ENCODE data around the gene DUSP1.

DNA sequence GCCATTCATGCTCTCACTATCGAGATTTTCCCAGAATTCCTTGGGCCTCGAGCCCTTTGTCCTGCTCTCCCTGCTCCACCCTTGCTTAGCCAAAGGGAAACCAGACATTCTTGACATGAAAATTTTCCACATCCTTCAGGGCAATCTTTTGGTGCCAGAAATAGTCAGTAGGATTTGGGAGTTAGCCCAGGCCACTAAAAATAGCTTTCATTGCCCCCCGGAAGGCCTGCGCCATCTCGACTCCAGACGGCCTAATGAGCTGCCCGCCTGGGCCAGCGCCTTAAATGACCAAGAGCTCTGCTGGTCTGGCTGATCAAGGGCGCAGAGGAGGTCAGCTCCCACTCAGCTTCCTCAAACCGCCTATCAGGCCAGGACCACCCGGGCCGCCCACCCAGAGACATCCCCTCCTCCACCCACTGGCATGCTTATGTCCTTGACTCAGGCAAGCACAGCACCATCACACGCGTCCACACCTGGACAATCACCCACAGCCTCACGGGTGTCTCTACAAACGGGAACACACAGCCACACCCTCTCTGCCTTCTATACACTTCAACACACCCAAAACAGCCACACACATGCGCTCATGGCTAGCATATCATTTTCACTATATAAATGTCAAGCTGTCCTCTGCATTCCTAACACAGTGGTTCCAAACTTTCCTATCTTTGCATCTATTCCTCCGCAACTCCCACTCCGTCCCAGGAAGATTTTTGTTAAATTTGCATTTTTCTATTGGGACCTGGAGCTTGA lies 20.9 kb downstream of the DUSP1 start:
- no peak for TF ChIP-seq TCF7 (IDR thresholded peaks at IDR 0.05; ENCODE audit: borderline replicate concordance)
- TF ChIP-seq, protein P1, sequence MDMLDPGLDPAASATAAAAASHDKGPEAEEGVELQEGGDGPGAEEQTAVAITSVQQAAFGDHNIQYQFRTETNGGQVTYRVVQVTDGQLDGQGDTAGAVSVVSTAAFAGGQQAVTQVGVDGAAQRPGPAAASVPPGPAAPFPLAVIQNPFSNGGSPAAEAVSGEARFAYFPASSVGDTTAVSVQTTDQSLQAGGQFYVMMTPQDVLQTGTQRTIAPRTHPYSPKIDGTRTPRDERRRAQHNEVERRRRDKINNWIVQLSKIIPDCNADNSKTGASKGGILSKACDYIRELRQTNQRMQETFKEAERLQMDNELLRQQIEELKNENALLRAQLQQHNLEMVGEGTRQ (CRISPR knock-in tag; IDR thresholded peaks at IDR 0.05), result no peak
- no peak for TF ChIP-seq ZNF699 (CRISPR knock-in tag; IDR thresholded peaks at IDR 0.05; ENCODE audit: insufficient replicate concordance)
- TF ChIP-seq, protein P2, sequence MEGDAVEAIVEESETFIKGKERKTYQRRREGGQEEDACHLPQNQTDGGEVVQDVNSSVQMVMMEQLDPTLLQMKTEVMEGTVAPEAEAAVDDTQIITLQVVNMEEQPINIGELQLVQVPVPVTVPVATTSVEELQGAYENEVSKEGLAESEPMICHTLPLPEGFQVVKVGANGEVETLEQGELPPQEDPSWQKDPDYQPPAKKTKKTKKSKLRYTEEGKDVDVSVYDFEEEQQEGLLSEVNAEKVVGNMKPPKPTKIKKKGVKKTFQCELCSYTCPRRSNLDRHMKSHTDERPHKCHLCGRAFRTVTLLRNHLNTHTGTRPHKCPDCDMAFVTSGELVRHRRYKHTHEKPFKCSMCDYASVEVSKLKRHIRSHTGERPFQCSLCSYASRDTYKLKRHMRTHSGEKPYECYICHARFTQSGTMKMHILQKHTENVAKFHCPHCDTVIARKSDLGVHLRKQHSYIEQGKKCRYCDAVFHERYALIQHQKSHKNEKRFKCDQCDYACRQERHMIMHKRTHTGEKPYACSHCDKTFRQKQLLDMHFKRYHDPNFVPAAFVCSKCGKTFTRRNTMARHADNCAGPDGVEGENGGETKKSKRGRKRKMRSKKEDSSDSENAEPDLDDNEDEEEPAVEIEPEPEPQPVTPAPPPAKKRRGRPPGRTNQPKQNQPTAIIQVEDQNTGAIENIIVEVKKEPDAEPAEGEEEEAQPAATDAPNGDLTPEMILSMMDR (IDR thresholded peaks at IDR 0.05 in 2 of 3, conservative IDR thresholded peaks at IDR 0.05 in 1 of 3; ENCODE audit: insufficient read depth in 2 of 3, low read depth in 1 of 3, low read length in 3 of 3), result no peak
- TF ChIP-seq, protein P3, sequence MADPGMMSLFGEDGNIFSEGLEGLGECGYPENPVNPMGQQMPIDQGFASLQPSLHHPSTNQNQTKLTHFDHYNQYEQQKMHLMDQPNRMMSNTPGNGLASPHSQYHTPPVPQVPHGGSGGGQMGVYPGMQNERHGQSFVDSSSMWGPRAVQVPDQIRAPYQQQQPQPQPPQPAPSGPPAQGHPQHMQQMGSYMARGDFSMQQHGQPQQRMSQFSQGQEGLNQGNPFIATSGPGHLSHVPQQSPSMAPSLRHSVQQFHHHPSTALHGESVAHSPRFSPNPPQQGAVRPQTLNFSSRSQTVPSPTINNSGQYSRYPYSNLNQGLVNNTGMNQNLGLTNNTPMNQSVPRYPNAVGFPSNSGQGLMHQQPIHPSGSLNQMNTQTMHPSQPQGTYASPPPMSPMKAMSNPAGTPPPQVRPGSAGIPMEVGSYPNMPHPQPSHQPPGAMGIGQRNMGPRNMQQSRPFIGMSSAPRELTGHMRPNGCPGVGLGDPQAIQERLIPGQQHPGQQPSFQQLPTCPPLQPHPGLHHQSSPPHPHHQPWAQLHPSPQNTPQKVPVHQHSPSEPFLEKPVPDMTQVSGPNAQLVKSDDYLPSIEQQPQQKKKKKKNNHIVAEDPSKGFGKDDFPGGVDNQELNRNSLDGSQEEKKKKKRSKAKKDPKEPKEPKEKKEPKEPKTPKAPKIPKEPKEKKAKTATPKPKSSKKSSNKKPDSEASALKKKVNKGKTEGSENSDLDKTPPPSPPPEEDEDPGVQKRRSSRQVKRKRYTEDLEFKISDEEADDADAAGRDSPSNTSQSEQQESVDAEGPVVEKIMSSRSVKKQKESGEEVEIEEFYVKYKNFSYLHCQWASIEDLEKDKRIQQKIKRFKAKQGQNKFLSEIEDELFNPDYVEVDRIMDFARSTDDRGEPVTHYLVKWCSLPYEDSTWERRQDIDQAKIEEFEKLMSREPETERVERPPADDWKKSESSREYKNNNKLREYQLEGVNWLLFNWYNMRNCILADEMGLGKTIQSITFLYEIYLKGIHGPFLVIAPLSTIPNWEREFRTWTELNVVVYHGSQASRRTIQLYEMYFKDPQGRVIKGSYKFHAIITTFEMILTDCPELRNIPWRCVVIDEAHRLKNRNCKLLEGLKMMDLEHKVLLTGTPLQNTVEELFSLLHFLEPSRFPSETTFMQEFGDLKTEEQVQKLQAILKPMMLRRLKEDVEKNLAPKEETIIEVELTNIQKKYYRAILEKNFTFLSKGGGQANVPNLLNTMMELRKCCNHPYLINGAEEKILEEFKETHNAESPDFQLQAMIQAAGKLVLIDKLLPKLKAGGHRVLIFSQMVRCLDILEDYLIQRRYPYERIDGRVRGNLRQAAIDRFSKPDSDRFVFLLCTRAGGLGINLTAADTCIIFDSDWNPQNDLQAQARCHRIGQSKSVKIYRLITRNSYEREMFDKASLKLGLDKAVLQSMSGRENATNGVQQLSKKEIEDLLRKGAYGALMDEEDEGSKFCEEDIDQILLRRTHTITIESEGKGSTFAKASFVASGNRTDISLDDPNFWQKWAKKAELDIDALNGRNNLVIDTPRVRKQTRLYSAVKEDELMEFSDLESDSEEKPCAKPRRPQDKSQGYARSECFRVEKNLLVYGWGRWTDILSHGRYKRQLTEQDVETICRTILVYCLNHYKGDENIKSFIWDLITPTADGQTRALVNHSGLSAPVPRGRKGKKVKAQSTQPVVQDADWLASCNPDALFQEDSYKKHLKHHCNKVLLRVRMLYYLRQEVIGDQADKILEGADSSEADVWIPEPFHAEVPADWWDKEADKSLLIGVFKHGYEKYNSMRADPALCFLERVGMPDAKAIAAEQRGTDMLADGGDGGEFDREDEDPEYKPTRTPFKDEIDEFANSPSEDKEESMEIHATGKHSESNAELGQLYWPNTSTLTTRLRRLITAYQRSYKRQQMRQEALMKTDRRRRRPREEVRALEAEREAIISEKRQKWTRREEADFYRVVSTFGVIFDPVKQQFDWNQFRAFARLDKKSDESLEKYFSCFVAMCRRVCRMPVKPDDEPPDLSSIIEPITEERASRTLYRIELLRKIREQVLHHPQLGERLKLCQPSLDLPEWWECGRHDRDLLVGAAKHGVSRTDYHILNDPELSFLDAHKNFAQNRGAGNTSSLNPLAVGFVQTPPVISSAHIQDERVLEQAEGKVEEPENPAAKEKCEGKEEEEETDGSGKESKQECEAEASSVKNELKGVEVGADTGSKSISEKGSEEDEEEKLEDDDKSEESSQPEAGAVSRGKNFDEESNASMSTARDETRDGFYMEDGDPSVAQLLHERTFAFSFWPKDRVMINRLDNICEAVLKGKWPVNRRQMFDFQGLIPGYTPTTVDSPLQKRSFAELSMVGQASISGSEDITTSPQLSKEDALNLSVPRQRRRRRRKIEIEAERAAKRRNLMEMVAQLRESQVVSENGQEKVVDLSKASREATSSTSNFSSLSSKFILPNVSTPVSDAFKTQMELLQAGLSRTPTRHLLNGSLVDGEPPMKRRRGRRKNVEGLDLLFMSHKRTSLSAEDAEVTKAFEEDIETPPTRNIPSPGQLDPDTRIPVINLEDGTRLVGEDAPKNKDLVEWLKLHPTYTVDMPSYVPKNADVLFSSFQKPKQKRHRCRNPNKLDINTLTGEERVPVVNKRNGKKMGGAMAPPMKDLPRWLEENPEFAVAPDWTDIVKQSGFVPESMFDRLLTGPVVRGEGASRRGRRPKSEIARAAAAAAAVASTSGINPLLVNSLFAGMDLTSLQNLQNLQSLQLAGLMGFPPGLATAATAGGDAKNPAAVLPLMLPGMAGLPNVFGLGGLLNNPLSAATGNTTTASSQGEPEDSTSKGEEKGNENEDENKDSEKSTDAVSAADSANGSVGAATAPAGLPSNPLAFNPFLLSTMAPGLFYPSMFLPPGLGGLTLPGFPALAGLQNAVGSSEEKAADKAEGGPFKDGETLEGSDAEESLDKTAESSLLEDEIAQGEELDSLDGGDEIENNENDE (IDR thresholded peaks at IDR 0.05; ENCODE audit: low read depth, low read length), result no peak
- no peak for TF ChIP-seq POLR2A (conservative IDR thresholded peaks at IDR 0.05)
- TF ChIP-seq POLR2G (IDR thresholded peaks at IDR 0.05; ENCODE audit: low read depth, low read length), result no peak
- no peak for TF ChIP-seq TARDBP (IDR thresholded peaks at IDR 0.05)
